ENCODE data around the gene TYR.
A peak's percentile ranks its signal among the peaks of the same experiment; 100 is the strongest.

The TYR gene

GRCh38 chr11:89189776-89190175, 12.1 kb downstream of the TYR start:
- Mint-ChIP-seq H3K36me3 (ENCODE audit: low read depth) (no peaks in the 10 kb centered on the region), H3K9me3 (no peaks in the 10 kb centered on the region), H3K4me1 (no peaks in the 10 kb centered on the region), H3K4me3 (no peak overlapping the region), H3K27ac (no peak overlapping the region), H3K27me3 (ENCODE audit: low read depth) (no peaks in the 10 kb centered on the region)
- no peak for TF ChIP-seq CTCF (IDR thresholded peaks at IDR 0.05; ENCODE audit: unreplicated experiment in 3 of 3)

GRCh38 chr11:89201138-89201537, 23.5 kb downstream of the TYR start:
- Mint-ChIP-seq H3K36me3 (ENCODE audit: low read depth) (no peaks in the 10 kb centered on the region), H3K27ac (no peak overlapping the region), H3K27me3 (ENCODE audit: low read depth) (no peaks in the 10 kb centered on the region), H3K4me3 (no peak overlapping the region), H3K4me1 (no peaks in the 10 kb centered on the region), H3K9me3 (no peaks in the 10 kb centered on the region)
- TF ChIP-seq CTCF (IDR thresholded peaks at IDR 0.05; ENCODE audit: unreplicated experiment in 3 of 3), result no peak

- Mint-ChIP-seq H3K27me3 (ENCODE audit: low read depth) (no peaks in the 10 kb centered on the region), H3K27ac (no peak overlapping the region), H3K36me3 (ENCODE audit: low read depth) (no peaks in the 10 kb centered on the region), H3K4me1 (no peaks in the 10 kb centered on the region), H3K4me3 (no peak overlapping the region), H3K9me3 (no peaks in the 10 kb centered on the region)
- no peak for TF ChIP-seq CTCF (IDR thresholded peaks at IDR 0.05; ENCODE audit: unreplicated experiment in 3 of 3)
Observed at GRCh38 chr11:89203814-89204213, 26.1 kb downstream of the TYR start.

- Mint-ChIP-seq H3K27me3 (ENCODE audit: low read depth) (no peaks in the 10 kb centered on the region), H3K36me3 (ENCODE audit: low read depth) (no peaks in the 10 kb centered on the region), H3K4me1 (no peaks in the 10 kb centered on the region), H3K9me3 (no peaks in the 10 kb centered on the region), H3K4me3 (no peak overlapping the region), H3K27ac (no peak overlapping the region)
- peak in 1 of 3 experiments; percentile 17 for TF ChIP-seq CTCF (IDR thresholded peaks at IDR 0.05; ENCODE audit: unreplicated experiment in 3 of 3)
Observed at GRCh38 chr11:89205378-89205777, 27.7 kb downstream of the TYR start.

- H3K36me3 Mint-ChIP-seq (ENCODE audit: low read depth), result no peaks in the 10 kb centered on the region
- TF ChIP-seq CTCF (IDR thresholded peaks at IDR 0.05; ENCODE audit: unreplicated experiment in 3 of 3), result no peak
- no peak overlapping the region for H3K4me3 Mint-ChIP-seq
- H3K4me1 Mint-ChIP-seq, result no peaks in the 10 kb centered on the region
- H3K27ac Mint-ChIP-seq, result no peak overlapping the region
- no peaks in the 10 kb centered on the region for H3K27me3 Mint-ChIP-seq (ENCODE audit: low read depth)
- no peaks in the 10 kb centered on the region for H3K9me3 Mint-ChIP-seq
Observed at GRCh38 chr11:89220684-89221339, 43.1 kb downstream of the TYR start.

- TF ChIP-seq CTCF (IDR thresholded peaks at IDR 0.05; ENCODE audit: unreplicated experiment in 3 of 3), result no peak
- H3K36me3 Mint-ChIP-seq (ENCODE audit: low read depth), result no peaks in the 10 kb centered on the region
- H3K4me1 Mint-ChIP-seq, result no peaks in the 10 kb centered on the region
- no peak overlapping the region for H3K4me3 Mint-ChIP-seq
- no peak overlapping the region for H3K27ac Mint-ChIP-seq
- no peaks in the 10 kb centered on the region for H3K27me3 Mint-ChIP-seq (ENCODE audit: low read depth)
- no peaks in the 10 kb centered on the region for H3K9me3 Mint-ChIP-seq
Observed at GRCh38 chr11:89235083-89235482, 57.4 kb downstream of the TYR start.

Data from nephron (organoid).